K562 treated with DMSO at 1 percent for 24 hours (cell line): ENCODE data around the gene FOXE1. TPM values are rescaled to one million over a fixed set of nuclear protein-coding genes. Genes with fewer than 3 reads are reported as not detected.

Source experiments
- total RNA-seq: library from RNA; unstranded; fragments of 300-600 nt; gene quantifications from 2 replicates; pipeline ENCODE4 v1.2.3, GENCODE V29; 2022; ENCODE audit warnings: low read depth; ENCODE audit not compliant: insufficient read depth

Gene FOXE1
- not detected in 2 replicates for total RNA-seq

DNA sequence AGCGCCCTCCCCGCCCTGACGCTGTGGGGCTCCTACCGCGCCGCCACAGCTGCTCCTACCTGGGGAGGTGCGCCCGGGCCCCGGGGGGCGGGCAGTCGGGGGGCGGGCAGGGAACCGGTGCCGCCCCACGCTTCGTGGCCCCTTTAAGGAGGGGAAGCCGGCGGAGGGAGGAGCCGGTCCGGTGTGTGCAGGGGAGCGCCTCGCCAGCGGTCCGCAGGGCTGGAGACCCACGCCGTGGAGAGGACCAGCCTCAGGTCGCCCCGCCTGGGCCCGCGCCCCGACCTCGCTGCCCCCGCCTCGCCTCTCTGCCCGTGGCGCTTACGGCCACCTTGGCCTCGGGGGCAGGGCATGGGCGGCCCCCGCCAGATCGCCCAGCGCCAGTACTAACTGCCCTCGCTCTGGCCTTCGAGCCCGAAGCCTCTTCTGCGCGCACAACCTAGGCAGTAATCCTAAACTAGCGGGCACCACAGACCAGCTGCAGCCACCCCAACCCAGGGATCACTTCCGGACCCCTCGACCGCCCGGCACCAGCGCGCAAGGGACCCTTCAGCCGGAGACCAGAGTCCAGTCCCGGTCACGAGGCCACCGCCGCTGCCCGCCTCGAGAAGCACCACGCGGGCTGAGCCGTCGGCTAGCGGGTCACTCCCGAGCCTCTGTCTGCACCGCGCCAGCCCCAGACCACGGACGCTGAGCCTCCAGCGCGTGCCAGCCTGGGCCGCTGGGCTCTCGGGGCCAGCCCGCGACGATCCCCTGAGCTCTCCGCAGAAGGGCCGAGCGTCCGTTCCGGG, at the start of gene FOXE1:
Gene FOXE1 (plus strand): TSS at position 171 of the 788 bp plus-strand sequence. CDS start 689 bp downstream, outside the sequence.

Other genes with a start within 250 kb of the FOXE1 start
- 10.7 and 14.6 TPM in 2 replicates for gene TSTD2, start 219.9 kb upstream of the FOXE1 start, total RNA-seq
- 17.3 and 20.2 TPM in 2 replicates for gene NCBP1, start 219.4 kb upstream of the FOXE1 start, total RNA-seq
- gene XPA, start 155.9 kb upstream of the FOXE1 start, total RNA-seq, result 8.7 and 11.7 TPM in 2 replicates
- 6.7 and 9.4 TPM in 2 replicates for gene TRMO, start 69.3 kb downstream of the FOXE1 start, total RNA-seq
- gene HEMGN, start 84.9 kb downstream of the FOXE1 start, total RNA-seq, result 4.1 and 4.2 TPM in 2 replicates
- 337 and 339 TPM in 2 replicates for gene ANP32B, start 130.1 kb downstream of the FOXE1 start, total RNA-seq
- gene NANS, start 203.5 kb downstream of the FOXE1 start, total RNA-seq, result 355 and 370 TPM in 2 replicates